ENCODE data around the gene QSOX2. TPM values are rescaled to one million over a fixed set of nuclear protein-coding genes. Genes with fewer than 3 reads are reported as not detected.

The QSOX2 gene
- total and polyA plus RNA-seq, 10 donors = 12.3 to 20.3 (median 16.9) TPM

DNA sequence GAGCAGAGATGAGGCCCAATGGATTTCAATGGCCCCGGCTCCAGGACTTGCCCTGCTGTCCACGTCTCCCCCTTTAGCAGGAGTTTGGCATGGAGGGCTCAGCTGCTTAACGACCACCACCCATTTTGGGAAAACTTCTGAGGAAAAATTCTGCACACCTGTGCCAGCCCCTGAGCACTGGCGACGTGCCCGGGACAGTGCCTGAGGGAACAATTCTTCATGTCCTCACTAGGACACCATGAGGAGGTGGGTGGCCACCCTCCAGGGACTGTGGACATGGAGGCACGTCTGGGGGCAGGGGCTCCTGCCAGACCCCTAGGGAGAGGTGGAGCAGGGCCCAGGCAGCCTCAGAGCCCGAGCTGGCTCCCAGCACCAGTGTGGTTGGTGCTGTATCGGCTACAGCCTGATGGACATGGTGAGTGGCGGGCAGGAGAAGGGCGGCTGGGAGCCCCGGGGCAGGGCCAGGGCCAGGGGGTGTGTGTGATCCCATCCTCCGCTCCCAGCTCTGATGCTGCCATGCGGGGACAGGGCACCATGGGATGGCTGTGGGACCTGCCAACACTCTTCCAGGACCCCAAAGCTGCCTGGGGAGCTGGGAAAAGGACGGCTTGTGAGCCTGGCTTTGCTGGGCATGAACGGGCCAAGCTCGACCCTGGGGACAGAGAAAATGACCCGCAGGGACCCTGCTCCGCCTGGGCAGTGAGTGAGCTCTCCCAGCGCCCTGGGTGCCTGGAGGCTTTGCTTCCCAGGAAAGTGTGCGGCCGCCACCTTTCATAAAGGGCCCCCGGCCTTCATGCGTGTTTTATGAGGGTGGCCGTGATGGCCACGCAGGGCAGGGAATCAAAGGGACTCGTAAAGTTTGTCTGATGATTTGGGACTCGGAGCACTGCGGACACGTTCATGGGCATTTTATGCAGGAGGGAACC lies 3.6 kb upstream of the QSOX2 start:
- intact Hi-C loops (cut with DNase I; ENCODE audit: low total_unique reads) = no loop called here
- DNase-seq = no peak
- Histone ChIP-seq H3K36me3 (no peaks in the 10 kb centered on the region), H3K4me3 (no peak overlapping the region), H3K27me3 (replicated peaks in 1 of 7) (peaks cover 0 to under 1% (median 0%) of the 10 kb centered on the region in 7 donors), H3K27ac (no peak overlapping the region), H3K9me3 (no peaks in the 10 kb centered on the region), H3K4me1 (peaks cover 7 to 24% (median 16%) of the 10 kb centered on the region in 6 donors)
- no peak for TF ChIP-seq POLR2AphosphoS5 (IDR thresholded peaks at IDR 0.05)
- TF ChIP-seq POLR2A (IDR thresholded peaks at IDR 0.05) = no peak
- TF ChIP-seq CTCF (IDR thresholded peaks at IDR 0.05 in 8 of 11, conservative IDR thresholded peaks at IDR 0.05 in 3 of 11) = no peak
- WGBS, 5 donors = 85 to 91% (median 90%) methylated on average over 20 to 30 of the region's 30 CpGs

DNA sequence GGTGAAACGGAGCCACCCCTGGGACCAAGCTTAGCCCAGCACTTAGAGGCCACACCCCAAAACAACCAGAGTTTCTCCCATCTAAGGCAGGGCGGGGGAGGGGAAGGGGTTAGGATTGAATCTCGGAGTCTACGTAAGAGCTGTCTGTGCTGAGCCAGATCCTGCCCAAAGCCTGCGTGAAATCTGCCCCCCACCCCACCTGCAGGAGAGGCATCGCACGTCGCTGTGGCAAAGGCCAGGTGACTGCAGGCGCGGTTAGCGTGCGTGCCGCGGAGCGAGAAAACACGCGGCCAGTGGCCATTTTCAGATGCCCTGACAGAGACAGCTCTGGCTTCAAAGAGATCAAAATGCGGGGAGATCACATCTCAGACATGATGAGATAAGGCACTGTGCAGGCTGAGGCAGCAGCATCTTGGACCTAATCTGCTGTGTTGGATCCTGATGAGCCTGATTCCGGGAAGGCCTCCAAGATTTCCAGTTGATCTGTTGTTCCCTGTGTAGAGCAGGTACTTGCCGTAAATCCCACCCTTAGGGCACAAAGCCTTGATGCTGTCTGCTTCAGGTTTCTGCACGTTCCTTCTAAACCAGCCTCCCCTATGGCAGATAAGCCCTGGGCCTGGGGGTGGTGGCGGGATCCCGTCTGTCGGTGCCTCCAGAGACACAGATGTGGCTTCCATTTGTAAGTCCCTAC lies 2.5 kb upstream of the QSOX2 start:
- intact Hi-C loops (cut with DNase I; ENCODE audit: low total_unique reads) = no loop called here
- H3K27me3 ChIP-seq (replicated peaks in 1 of 7) = no peaks in the 10 kb centered on the region
- H3K4me3 ChIP-seq = no peak overlapping the region
- no peaks in the 10 kb centered on the region for H3K9me3 ChIP-seq
- H3K27ac ChIP-seq = no peak overlapping the region
- WGBS, 5 donors = 89 to 95% (median 91%) methylated on average over 24 of the region's 24 CpGs
- no peak for TF ChIP-seq POLR2AphosphoS5 (IDR thresholded peaks at IDR 0.05)
- H3K4me1 ChIP-seq = peaks cover 17 to 36% (median 27%) of the 10 kb centered on the region in 6 donors
- H3K36me3 ChIP-seq = no peaks in the 10 kb centered on the region
- DNase-seq = no peak

DNA sequence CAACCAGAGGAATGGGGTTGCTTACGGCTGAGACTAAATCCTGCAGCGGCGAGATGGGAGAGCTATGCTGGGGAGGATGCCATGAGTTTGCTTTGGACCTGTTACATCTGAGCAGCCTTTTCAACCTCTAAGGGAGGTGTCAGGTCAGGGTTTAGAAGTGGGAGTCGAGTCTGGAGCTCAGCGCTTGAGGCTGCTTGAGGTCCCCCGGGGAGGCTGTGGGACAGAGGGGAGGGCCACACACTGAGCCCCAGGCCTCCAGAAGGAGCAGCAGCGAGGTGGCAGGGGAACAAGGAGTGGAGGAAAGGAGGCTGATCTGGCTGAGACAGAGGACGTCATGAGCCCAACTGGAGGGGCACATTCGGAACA lies 1.9 kb upstream of the QSOX2 start:
- Histone ChIP-seq H3K9me3 (no peaks in the 10 kb centered on the region), H3K4me1 (peaks cover 18 to 41% (median 33%) of the 10 kb centered on the region in 6 donors), H3K4me3 (no peak overlapping the region), H3K36me3 (no peaks in the 10 kb centered on the region), H3K27me3 (replicated peaks in 1 of 7) (no peaks in the 10 kb centered on the region), H3K27ac (no peak overlapping the region)
- DNase-seq = no peak
- intact Hi-C loops (cut with DNase I; ENCODE audit: low total_unique reads) = no loop called here
- WGBS, 5 donors = 68 to 82% (median 77%) methylated on average over 6 to 9 of the region's 9 CpGs
- TF ChIP-seq CTCF (IDR thresholded peaks at IDR 0.05 in 8 of 11, conservative IDR thresholded peaks at IDR 0.05 in 3 of 11) (no peak), POLR2A (IDR thresholded peaks at IDR 0.05) (no peak), POLR2AphosphoS5 (IDR thresholded peaks at IDR 0.05) (no peak)

- 76 to 84% (median 82%) methylated on average over 26 of the region's 26 CpGs for WGBS, 5 donors
- H3K27ac ChIP-seq = no peak overlapping the region
- peaks cover 18 to 46% (median 38%) of the 10 kb centered on the region in 6 donors for H3K4me1 ChIP-seq
- H3K36me3 ChIP-seq = peaks cover 0 to 4% (median 0%) of the 10 kb centered on the region in 6 donors
- intact Hi-C loops (cut with DNase I; ENCODE audit: low total_unique reads) = no loop called here
- no peak for DNase-seq
- no peaks in the 10 kb centered on the region for H3K27me3 ChIP-seq (replicated peaks in 1 of 7)
- no peak for TF ChIP-seq CTCF (IDR thresholded peaks at IDR 0.05 in 8 of 11, conservative IDR thresholded peaks at IDR 0.05 in 3 of 11)
- no peak for TF ChIP-seq POLR2AphosphoS5 (IDR thresholded peaks at IDR 0.05)
- no peak for TF ChIP-seq POLR2A (IDR thresholded peaks at IDR 0.05)
- no peak overlapping the region for H3K4me3 ChIP-seq
- no peaks in the 10 kb centered on the region for H3K9me3 ChIP-seq
Measured at GRCh38 chr9:136246849-136247550, 1.4 kb upstream of the QSOX2 start.
